ENCODE measurements around the gene RARRES1.

Gene RARRES1

DNA sequence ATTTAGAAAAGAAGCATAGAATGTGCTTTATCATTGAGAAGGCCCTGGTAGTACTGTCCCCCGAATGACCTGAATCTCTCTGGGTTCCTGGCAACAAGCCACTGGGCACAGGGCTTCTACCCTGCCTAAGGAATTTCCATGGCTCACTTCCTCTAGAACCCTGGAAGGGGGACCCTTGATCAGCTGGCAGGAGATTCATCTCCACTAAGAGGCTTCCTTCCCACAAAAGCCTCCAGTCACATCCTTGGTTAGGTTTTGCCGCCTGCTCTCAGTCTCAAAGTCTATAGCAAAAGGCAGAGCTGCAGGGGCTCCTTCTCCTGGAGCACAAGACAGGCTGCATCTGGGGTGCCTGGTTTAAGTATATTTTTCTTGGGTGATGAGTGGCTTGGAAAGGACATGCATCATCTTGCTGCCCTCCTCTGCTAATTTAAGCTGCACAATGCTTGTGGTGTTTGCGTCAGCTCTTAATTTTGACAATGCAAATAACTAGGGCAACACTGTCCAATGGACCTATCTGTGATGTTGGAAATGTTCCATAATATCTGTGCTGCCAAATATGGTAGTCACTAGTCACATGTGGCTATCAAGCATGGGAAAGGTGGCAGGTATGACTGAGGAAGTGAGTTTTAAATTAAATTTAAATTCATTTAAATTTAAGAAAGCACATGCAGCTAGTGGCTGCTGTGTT is 33.4 kb upstream of the RARRES1 start:
- DNase-seq = no peak

DNA sequence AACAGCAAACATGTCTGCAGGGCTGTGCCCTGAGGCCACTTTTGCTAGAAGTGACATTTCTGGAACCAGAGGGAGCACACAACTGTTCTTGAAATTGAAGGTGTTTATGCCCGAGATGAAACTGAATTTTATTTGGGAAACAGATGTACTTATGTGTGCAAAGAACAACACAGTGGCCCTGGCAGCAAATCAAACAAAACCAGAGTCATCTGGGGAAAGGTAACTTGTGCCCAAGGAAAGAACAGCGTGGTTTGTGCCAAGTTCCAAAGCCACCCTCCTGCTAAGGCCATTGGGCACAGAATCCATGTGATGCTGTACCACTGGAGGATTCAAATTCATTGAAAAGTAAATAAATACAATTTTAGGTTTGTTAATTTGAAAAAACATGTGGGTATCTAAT is 31.2 kb upstream of the RARRES1 start:
- DNase-seq = no peak

DNA sequence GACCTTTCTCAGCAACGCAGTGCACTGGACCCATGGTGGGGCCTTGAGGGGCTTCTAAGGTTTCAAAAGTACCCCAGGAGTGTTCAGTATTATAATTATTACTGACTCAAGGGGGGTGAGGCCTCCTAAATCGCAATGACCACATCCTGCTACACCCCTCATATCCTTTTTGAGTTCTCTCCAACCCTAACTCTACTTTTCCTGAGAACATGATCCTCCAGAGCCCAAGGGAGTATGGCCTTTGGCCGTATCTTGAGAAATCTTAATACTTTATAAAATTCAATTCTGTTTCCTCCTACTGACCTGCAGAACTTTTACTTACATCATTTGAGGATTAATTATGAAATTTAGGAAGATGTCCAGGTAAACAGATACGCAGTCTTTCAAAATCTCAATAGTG is 30.4 kb upstream of the RARRES1 start:
- DNase-seq = no peak

DNA sequence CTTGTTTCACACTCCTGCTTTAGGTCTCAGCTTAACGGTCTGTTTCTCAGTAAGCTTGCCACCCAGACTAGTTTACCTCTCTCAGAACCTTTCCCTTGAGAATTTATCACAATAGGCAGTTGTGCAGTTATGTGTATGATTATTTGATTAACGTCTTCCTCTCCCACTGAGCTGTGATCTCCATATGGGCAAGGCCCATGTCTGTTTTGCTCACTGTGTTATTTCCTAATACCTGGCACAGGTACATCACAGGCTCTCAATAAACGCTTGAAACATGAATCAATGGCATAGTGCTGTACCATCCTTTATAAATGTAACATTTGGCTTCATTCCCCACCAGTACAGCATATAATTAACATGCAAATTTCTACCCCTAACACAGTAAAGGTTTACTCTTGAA is 29.1 kb upstream of the RARRES1 start:
- no peak for DNase-seq

DNA sequence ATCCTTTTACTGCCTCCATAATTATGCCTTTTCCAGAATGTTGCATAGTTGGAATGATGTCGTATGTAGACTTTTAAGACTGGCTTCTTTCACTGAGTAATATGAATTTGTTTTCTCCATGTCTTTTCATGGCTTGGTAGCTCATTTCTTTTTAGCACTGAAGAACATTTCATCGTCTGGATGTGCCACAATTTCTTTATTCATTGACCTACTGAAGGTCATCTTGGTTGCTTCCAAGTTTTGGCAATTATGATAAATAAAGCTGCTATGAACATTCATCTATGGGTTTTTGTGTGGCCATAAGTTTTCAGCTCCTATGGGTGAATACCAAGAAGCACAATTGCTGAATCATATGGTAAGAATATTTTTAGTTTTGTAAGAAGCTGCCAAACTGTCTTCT is 23.2 kb upstream of the RARRES1 start:
- no peak for DNase-seq

DNA sequence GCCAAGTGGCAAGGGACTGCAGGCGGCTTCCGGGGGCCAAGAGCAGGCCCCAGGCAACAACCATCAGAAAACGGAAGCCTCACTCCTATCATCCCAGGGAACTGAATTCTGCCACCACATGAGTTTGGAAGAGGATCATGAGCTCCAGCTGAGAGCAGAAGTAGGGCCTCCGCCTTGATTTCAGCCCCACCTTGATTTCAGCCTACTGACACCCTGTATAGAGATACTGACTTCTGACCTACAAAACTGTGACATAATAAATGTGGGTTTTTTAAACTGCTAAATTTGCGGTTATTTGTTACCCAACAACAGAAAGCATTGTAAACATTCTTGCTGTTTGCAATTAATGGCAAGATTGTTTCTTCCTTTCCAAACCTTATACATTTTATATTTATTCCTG is 21.6 kb upstream of the RARRES1 start:
- DNase-seq = no peak

DNA sequence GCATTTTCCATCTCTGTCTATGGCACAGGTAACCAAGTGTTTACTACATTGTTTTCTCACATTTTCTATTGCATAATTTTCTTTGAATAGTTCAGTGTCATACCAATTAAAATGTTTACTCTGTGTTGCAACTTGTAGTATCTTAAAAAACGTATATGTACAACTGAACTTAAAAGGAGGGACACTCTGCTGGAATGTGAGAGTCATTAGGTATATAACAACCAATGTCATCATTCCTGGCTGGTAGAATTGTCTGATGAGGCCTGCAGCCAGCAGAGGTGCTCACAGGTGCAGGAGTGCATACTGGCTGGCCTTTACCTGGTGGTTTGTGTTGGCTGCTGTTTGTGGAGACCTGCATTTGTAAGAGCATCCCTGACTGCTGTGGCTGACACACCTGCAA is 19.1 kb upstream of the RARRES1 start:
- DNase-seq = no peak

DNA sequence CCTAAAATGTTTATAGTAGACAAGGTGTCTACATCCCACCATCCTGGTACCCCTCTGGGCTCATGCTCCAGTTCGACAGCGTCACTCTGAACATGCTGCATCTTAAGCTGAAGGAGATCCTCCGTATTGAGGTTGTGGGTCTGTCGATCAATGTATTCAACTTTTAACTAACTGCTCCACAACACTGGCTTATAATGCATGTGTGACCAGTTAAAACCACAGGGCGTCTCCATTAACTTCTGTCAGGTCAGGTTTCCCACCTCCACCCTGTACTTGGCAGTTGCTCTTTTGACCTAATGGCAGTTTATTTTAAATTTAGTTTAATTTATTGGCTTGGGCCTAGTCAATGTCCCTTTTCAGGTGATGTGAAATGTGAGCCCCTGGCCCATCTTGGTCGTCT is 17.8 kb upstream of the RARRES1 start:
- DNase-seq = no peak

DNA sequence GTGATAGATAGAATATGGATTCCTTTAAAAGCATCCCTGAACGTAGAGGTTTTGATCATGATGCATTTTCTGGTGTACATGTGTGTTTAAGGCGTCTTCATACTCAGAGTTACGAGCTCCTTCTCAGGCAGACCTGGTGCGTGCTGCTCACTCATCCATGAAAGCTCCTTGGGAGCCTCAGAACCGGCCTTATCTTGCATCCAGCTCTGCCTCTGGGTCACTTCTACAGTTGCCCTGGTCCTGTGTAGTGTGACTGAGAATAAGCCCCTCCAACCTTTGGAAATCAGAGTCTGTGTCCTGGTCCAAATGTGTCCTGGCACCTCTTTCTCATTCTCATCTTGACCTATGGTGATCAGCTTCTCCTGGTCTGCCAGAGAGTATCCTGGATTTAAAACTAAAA is 17.3 kb upstream of the RARRES1 start:
- no peak for DNase-seq

DNA sequence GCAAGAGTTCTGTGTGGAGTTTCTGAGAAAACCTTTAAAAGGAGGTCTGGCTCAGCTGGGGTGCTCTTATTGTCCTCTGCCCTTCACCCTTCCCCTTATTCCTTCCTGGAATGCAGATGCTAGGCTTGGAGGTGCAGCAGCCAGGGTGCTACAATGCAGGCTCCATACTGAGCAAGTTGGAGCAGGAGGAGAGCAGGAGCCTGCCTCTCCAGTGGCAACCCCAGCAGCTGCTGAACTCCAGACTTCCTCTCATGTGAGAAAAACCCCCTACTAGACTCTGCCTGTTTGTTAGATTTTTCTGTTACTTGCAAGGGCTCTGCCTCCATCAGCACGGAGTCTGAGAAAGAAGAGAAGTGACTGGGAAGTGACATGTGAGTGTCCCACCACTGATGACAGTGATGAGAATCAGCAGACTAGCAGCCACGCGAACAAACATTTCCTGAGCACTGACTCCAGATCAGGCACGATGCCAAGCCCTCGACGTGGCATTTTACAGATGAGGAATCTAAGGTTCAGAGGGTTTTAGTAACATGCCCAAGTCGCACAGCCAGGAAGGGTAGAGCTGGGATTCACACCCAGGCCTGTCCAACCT is 16.1 kb upstream of the RARRES1 start:
- DNase-seq = no peak

DNA sequence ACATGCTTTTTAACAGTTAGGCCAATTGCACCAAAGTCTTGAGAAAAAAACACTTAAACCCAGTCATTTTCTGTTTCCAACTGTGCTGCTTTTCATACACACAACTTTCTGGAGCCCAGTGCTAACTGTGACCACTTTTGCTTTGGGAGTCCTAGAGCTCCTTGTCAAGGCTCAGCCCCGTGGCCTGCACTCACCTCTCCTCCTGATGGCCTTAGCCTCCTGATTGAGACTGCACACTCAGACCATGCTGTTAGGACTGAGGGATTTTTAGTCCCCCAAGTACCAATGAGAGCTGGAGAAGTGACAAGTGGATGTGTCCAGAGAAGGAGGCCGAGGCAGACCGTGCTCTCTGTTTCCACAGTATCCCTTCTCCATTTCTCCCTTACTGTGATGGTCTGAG is 15.2 kb upstream of the RARRES1 start:
- no peak for DNase-seq

DNA sequence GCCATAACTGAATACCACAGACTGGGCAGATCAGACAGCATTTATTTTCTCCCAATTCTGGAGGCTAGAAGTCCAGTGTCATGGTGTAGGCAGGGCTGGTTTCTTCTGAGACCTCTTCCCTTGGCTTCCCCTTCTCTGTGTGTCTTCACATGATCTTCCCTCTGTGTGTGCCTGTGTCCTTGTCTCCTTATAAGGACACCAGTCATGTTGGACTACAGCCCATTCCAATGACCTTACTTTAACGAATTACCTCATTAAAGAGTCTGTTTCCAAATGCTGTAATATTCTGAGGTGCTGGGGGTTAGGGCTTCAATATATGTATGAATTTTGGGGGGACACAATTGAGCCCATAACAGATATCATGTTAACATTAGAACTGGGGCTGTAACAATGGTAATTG is 13.3 kb upstream of the RARRES1 start:
- no peak for DNase-seq

DNA sequence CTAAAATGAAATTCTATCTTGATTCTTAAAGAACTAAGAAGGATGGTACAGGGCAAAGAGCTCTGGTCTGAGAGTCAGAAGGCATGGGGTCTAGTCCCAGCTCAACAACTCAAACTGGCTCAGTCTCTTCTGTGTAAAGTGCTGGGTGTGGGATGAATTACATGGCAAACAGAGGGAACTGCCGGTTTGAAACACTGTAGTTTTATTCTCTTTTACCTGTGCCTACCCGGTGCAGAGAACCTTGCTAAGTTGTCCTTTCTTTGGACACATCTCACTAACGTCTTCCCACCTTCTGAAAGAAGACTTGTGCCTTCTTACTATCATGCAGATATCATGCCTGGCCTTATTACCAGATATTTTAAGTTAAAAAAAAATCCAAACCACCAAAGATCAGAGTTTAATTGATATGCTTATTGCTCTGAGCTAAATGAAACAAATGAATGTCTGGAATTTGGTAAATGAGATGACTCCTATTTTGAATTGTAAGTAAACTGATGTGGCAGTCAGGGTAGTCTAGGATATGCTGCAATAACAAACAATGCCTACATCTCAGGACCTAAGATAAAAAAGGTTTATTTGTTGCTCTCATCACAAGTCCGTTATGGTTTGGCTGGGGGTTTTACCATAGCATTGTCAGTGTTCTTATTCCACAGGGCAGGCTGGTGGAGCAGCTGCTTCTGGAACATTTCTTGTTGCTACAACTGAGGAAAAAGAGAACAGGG is 12.5 kb upstream of the RARRES1 start:
- no peak for DNase-seq

DNA sequence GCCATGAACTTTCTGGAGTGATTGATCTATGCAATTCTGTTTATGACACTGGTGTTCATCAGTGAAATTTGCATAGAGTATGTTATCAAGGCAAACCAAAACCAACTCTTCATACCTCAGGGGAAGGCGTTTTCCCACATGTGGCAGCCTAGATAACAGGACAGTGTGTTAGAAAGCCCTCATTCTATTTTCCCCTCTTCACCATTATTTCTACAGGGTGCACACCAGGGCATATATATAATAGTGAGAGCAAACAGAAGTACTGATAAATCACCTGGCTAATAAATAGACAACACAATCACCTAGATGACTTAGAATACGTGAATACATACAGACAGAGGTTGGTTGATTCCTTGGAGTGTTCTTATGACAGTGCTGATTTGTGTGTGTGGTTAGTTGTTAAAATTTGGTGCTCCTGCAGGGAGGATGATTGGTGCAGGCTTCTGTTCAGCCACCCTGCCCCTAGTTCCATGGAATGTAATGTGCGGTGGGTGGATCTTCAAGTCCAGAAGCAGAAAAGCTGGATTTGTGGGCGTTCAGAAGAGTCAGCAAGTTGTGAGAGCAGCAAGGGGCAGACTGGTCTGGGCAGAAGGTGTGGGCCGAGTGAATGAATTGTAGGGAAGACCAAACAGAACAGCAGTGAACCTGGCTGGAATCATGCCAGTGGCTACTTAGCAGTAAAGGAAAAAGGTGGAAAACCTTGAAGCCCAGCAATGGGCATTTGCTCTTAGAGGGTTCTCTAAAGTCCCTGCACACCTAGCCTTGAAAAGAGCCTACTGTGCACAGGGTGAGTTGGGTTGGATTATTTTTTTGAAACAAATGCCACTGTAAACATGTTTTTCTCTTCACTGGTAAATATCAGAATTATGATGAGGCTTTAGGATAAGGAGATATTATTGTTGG is 11.7 kb upstream of the RARRES1 start:
- DNase-seq = no peak

DNA sequence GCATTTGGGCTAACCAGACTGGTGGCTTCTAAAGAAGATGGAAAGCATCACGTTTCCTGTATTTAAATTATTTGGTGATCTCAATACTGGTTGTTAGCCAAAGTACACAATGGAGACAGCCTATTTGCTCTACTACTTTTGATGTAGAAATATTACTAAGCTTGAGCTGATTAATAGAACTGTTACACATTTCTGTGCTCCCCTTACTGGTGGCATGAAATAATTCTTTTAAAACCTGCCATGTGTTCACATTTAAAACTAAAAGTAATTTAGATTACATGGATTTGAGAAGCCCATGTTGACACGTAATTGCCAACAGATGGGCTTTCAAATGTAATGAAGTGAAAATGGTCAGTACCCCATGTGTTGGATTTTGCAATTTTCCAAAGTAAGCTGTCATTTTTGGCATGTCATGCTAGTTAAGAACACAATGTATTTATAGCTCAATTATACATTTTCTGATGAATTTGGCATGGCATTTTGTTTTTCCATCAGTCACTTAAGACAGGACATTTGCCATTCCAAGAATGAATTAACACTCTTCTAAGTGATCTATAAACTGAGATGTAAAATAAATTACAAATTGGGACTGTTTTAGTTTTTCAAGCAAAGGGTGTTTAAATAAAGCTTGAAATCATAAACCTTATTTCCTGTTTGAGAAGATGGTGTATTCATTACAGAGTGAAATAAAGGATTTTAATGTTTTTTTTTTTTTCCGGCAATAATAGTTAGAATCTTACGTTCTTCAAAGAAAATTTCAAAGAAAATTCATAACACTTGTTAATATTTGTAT is 10.8 kb upstream of the RARRES1 start:
- DNase-seq = no peak

DNA sequence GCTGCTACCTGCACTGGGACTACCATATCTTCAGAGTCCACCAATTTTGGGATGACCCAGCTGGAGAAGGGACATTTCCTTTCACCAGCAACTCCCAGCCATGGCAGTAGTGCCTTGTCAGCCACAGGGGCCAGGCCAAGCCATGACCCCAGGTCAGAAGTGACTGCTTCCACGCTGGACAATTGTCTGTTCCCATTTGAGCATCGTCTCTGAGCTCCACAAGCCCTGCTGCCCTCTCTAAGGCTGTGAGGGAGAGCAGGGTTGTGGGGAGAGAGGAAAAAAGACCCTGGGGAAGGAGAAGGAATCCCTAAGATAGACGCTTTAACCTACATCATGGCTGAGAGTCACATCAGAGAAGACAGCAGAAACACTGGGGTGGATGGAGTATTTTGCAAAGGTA is 7.4 kb upstream of the RARRES1 start:
- no peak for DNase-seq

DNA sequence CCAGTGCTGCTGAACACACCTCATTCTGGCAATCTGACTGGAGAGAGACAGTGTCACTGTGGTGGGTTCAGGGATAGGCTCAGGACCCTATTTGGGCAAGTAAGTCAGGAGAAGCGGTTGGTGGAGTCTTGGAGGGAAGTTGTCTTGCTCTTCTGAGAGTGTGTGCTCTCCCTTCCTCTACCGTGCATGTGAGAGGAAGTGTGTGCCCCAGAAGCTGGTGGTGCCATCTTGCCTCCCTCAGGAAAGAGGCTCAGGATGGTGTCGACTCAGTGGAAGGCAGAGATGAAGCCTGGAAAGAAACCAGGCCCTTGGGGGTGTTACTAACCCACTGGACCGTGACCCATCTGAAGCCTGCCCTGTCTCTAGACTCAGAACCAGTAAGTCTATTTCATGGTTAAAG is 6.8 kb upstream of the RARRES1 start:
- DNase-seq = no peak

DNA sequence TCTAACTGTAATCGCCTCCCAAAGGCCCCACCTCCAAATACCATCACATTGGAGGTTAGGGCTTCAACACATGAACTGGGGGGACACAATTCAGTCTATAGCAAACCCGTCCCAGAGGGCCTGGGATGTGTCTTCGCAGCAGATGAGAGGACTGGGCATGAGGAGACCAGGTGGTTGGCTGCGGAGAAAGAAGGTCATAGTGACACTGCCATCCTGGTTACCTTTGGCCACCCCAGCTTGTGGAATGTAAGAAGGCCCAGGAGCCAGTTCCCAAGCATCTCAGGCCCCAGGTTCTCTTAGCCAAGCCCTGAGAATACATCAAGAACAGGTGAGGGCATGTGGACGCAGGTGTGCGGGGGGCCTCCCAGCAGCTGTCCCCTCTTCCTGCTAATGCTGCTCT is 6.4 kb upstream of the RARRES1 start:
- no peak for DNase-seq

DNA sequence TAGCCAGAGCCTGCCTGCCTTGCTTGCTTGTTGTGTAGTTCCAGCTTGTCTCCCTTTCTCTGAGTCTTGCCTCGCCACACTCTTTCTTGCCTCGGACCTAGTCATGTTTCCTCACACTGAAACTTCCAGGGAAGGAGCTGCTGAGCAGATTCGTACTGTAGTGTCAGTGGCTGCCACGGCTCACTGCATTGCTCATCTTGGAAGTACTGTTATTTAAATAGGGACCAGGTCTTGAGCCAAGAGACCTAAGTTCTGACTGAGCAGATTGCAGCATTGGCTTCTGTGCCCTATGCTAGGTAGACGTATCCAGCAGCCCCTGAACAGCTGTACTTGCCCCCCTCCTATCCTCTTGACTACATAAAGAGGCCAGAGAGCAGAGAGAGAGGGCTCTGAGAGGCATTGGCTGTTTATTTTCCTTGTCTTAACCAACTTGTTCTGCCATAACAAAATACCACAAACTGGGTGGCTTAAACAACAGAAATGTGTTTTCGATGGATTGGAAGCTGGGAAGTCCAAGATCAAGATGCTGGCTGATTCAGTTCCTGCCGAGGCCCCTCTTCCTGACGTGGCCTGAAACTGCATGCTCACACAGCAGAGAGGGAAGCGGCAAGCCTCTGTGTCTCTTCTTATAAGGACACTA is 5.8 kb upstream of the RARRES1 start:
- no peak for DNase-seq

DNA sequence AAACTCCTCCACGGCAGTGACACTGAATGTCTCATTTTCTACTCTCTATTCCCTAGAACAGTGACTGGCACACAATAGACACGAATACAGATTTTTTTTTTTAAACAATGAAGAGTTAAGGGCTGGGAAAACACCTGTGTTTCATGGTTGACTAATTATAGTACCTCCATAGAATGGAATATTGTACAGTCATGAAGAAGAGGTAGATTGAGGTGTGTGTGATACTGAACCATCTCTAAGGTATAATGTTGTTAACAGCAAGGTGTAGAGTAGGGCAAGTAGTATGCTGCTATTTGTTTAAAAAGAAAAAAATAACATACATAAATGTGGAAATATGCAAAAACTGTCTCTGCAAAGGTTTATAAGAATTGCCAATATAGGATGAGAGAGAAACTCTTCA is 5.2 kb upstream of the RARRES1 start:
- DNase-seq = no peak

DNA sequence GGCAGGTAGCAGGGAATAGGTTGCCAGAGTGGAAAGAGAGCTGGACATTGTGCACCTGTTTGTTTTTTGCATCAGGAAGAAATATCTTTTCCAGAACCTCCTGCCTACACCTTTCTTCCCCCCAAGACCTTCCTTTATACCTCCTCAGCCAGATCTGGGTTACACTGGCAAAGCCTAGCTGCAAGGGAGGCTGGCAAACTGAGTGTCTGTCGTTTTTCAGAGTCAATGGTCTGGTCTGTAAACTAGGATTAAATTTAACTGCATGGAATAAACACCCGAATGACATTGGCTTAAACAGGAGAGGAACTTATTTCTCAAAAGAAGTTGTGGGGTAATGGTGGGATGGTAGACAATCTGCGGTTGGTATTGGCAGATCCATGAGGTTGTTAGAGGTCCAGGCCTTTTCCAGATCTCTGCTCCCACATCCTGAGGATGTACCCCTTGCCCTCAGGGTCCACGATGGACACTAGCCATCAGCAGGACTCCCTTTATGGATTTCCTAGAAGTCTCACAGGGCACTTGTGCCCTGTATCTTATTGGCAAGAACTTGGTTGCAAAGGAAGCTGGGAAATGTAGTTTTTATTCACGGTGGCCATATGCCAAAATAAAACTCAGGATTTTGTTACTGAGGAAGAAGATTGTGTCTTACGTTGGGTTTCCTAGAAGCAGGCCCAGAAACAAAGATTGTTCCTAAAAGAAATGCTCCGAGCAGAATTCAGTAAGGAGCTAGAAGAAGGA is 3.2 kb upstream of the RARRES1 start:
- DNase-seq = no peak
